Prostate gland (tissue), 2 donors: ENCODE results near the gene SMAD5. TPM values are rescaled to one million over a fixed set of nuclear protein-coding genes. Genes with fewer than 3 reads are reported as not detected.

Experiments
- DNase-seq: peaks from one replicate; pipeline ENCODE4 v3.0.0-alpha.2; 2019; ENCODE audit warnings: low spot score
- H3K27ac ChIP-seq, 2 donors: fragments of 200-600 bp; sonication (generic); 2 replicates each; pipeline ENCODE4 v1.5.1; 2017 to 2019
- H3K27me3 ChIP-seq: fragments of 200-600 bp; sonication (generic); replicated peaks from 2 replicates; pipeline ENCODE4 v1.5.1; 2019; ENCODE audit not compliant: insufficient read depth
- H3K36me3 ChIP-seq, 2 donors: fragments of 200-600 bp; sonication (generic); 1 replicate in 1 of 2; 2 replicates in 1 of 2; pipeline versions ENCODE4 v1.5.1 to v1.8.1; 2017 to 2019
- H3K4me1 ChIP-seq: fragments of 200-600 bp; sonication (generic); replicated peaks from 2 replicates; pipeline ENCODE4 v1.5.1; 2019
- H3K4me3 ChIP-seq, 2 donors: fragments of 200-600 bp; sonication (generic); 2 replicates each; pipeline ENCODE4 v1.5.1; 2017 to 2019
- H3K9me3 ChIP-seq: fragments of 200-600 bp; sonication (generic); 2 replicates; pipeline ENCODE4 v1.5.1; 2017
- CTCF ChIP-seq, 4 experiments: fragments of 200-600 bp in 2 of 4; fragments of 450-650 bp in 2 of 4; sonication (generic) in 2 of 4; IDR thresholded peaks; 1 replicate in 3 of 4; 2 replicates in 1 of 4; pipeline ENCODE4 v1.5.1; 2016 to 2019; ENCODE audit warnings: antibody characterized with exemption in 4 of 4, mild to moderate bottlenecking in 2 of 4, moderate library complexity in 2 of 4
- POLR2A ChIP-seq: fragments of 450-650 bp; IDR thresholded peaks from one replicate; pipeline ENCODE4 v1.6.1; 2016; ENCODE audit warnings: antibody characterized with exemption, mild to moderate bottlenecking
- POLR2AphosphoS5 ChIP-seq: sonication (generic); formaldehyde crosslinking; IDR thresholded peaks from one replicate; pipeline ENCODE4 v1.6.1; 2017; ENCODE audit warnings: antibody characterized with exemption
- WGBS: methylation state at CpG from one replicate; pipeline ENCODE4 v1.1.5; 2018; 5-methylcytosine and 5-hydroxymethylcytosine counted together
- intact Hi-C: fragments of 100-400 bp; cut with DNase I; formaldehyde crosslinking; loops from one replicate; pipeline ENCODE4 v1.14.2; 2022
- total RNA-seq, 2 donors: library from RNA; depleted of rRNA; stranded (reverse); fragments of >200 nt; gene quantifications; one replicate each; pipeline ENCODE4 v1.1.0, GENCODE V29; 2016

Gene SMAD5
- total RNA-seq, 2 donors from 2014 or later, result 34.2 to 37.3 TPM

- intact Hi-C loops, result no loop called here
- Histone ChIP-seq H3K36me3 (no peaks in the 10 kb centered on the region), H3K27me3 (no peaks in the 10 kb centered on the region), H3K9me3 (no peaks in the 10 kb centered on the region), H3K4me1 (peaks cover 12% of the 10 kb centered on the region), H3K4me3 (no peak overlapping the region), H3K27ac (no peak overlapping the region)
- TF ChIP-seq CTCF (IDR thresholded peaks at IDR 0.05) (no peak), POLR2AphosphoS5 (peak; percentile 40)
- peak; percentile 11 for DNase-seq
- WGBS, result 64% methylated on average over 12 of the region's 12 CpGs
Observed at GRCh38 chr5:136195971-136196820, 63.6 kb downstream of the SMAD5 start.

GRCh38 chr5:136197462-136198142 is 65.0 kb downstream of the SMAD5 start:
- no peak for DNase-seq
- intact Hi-C loops, result no loop called here
- Histone ChIP-seq H3K9me3 (no peaks in the 10 kb centered on the region), H3K27me3 (no peaks in the 10 kb centered on the region), H3K4me3 (no peak overlapping the region), H3K4me1 (peaks cover 2% of the 10 kb centered on the region), H3K27ac (no peak overlapping the region), H3K36me3 (no peaks in the 10 kb centered on the region)
- WGBS, result 95% methylated on average over 4 of the region's 4 CpGs
- TF ChIP-seq CTCF (IDR thresholded peaks at IDR 0.05), result no peak
- TF ChIP-seq POLR2AphosphoS5, result no peak
- no peak for TF ChIP-seq POLR2A

- no peak for DNase-seq
Observed at GRCh38 chr5:136198453-136198852, 65.8 kb downstream of the SMAD5 start.

GRCh38 chr5:136199408-136199807 is 66.8 kb downstream of the SMAD5 start:
- Histone ChIP-seq H3K4me1 (peaks cover 2% of the 10 kb centered on the region), H3K9me3 (no peaks in the 10 kb centered on the region), H3K27me3 (no peaks in the 10 kb centered on the region), H3K4me3 (no peak overlapping the region), H3K27ac (no peak overlapping the region), H3K36me3 (no peaks in the 10 kb centered on the region)
- 93% methylated on average over 7 of the region's 7 CpGs for WGBS
- DNase-seq, result no peak
- TF ChIP-seq CTCF (IDR thresholded peaks at IDR 0.05), result no peak
- TF ChIP-seq POLR2AphosphoS5, result no peak
- no peak for TF ChIP-seq POLR2A
- intact Hi-C loops, result no loop called here

More at GRCh38 chr5:136198453-136198852, 65.8 kb downstream of the SMAD5 start:
- no peaks in the 10 kb centered on the region for H3K9me3 ChIP-seq
- H3K27ac ChIP-seq, result no peak overlapping the region
- WGBS, result 88% methylated on average over 5 of the region's 5 CpGs
- intact Hi-C loops, result no loop called here
- no peak for TF ChIP-seq POLR2A
- TF ChIP-seq CTCF (IDR thresholded peaks at IDR 0.05), result no peak
- no peak for TF ChIP-seq POLR2AphosphoS5
- H3K4me1 ChIP-seq, result peaks cover 2% of the 10 kb centered on the region
- H3K4me3 ChIP-seq, result no peak overlapping the region
- no peaks in the 10 kb centered on the region for H3K27me3 ChIP-seq
- H3K36me3 ChIP-seq, result no peaks in the 10 kb centered on the region

- H3K36me3 ChIP-seq, result no peaks in the 10 kb centered on the region
- H3K4me1 ChIP-seq, result peaks cover 2% of the 10 kb centered on the region
- H3K27me3 ChIP-seq, result no peaks in the 10 kb centered on the region
- no peaks in the 10 kb centered on the region for H3K9me3 ChIP-seq
- no peak overlapping the region for H3K4me3 ChIP-seq
- intact Hi-C loops, result no loop called here
- TF ChIP-seq POLR2A, result no peak
- TF ChIP-seq CTCF (IDR thresholded peaks at IDR 0.05), result no peak
- no peak for TF ChIP-seq POLR2AphosphoS5
- no peak for DNase-seq
- H3K27ac ChIP-seq, result no peak overlapping the region
- 72% methylated on average over 4 of the region's 4 CpGs for WGBS
Observed at GRCh38 chr5:136200130-136200529, 67.5 kb downstream of the SMAD5 start.
